Activated CD4-positive, CD25-positive, alpha-beta regulatory T cell (primary cell): ENCODE results near the gene IZUMO1R.
"Not testable (repeated sequence)": the region's sequence is repeated elsewhere in the genome, so short reads cannot be mapped to it uniquely, and the experiment has no call there.

ENCODE experiments used
- DNase-seq, 4 experiments: peaks; one replicate each; lab custom pipeline; 2025; lab: John Stamatoyannopoulos, UW

Gene IZUMO1R

DNA sequence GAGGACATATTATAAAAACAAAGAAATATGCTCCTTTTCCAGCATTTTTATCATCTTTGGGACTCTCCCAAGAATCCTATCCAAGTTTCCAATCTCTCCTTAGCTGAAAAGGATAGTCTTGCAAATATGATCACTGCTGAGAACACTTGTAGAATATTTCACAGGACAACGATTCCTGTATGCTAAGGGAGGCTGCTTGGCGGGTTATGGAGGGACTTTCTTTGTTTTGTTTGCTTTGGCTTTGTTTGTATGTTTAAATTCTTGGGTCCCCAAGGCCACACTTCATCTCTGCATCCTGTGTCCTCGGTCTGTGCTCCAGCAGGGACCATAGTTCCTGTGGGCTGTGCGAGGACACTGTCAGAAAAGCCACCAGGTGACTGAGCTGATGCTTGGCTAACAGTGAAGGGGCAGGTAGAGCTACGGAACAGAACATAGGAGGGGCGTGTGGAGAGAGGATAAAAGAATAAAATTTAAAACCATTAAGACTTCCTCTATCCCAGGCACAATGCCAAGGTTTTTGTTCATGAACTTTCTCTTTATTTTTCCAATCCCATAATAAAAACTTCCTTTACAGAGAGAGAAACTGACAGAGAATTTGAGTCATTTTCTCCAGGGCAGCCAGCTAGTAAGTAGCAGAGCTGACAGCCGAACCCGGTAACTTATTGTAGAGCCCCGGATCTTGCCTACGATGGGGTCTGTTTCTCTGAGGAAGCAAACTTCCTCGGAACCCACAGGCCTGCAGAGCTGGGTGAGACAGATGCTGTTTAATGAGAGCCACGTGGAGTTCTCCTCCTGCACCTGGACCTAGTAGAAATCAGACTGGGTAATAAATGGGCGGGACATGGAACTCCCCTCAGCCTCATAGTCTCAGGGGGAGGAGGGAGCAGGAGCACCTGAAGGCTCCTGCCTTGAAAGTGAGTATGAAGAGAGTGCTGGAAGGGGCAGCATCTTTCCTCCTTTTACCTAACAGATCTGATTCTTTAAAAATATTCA lies at the start of gene IZUMO1R:
Gene IZUMO1R (plus strand): TSS at position 615 of the 993 bp plus-strand sequence. CDS start 1,057 bp downstream, outside the sequence.
- DNase-seq: no peak

DNA sequence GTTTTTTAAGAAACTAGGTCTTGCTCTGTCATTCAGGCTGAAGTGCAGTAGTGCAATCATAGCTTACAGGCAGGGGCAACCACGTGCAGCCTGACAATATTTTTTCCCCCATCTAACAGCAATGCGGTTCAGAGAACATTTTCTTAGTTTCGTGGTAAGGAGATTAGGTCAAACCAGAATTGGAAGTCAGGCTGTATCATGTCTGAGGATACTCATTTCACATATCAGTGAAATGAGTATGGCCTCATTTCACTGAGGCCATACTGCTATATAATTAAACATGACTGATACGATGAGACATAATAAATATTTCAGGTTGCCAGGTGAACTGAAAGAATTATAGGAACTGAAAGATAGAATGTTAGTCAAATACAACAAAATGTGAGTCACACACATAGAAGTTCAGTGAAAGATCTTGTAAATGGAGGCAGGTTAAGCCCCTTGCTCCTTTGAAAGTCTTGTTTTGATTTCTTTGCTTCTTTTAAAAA lies 32.5 kb upstream of the IZUMO1R start:
- no peak for DNase-seq

DNA sequence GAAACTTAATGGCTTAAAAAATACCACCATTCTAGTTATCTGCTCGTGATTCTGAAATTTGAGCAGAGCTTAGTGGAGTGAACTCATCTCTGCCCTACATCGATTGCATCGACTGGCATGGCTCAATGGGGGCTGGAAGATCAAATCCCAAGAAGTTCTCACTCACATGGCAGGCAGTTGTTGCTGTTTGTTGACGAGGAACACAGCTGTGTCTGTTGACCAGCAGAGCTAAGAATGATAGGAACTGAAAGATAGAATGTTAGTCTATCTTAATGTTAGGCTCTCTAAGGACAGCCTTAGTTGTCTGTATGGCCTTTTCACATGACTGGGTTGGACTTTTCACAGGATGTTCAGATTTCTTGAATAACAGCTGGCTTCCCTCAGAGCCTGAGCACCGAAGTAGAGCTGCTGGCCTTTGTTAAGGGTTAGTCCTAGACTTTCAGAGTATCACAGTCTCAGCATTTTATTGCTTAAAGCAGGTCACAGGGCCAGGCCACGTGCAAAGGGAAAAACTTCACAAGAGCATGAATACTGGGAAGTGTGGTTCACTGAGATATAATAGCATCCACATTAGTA lies 31.6 kb upstream of the IZUMO1R start:
- no peak for DNase-seq

DNA sequence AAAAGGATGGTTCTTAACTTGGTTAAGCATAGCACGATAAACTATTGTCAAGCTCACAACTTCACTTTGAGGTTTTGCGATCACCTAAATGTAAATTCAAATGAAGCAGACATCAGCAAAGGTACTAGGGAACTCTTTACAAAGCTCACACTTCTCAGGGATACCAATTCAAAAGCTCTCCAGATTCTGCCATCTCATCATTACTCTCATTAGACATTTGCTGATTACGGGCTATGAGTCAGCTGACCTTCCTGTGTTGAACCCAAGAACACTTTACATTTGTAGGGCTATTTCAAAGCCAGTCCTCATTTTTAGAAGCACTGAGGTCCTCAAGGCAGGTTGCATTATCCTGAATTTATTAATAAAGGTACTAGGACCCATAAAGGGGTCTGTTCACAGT lies 28.4 kb upstream of the IZUMO1R start:
- no peak for DNase-seq

DNA sequence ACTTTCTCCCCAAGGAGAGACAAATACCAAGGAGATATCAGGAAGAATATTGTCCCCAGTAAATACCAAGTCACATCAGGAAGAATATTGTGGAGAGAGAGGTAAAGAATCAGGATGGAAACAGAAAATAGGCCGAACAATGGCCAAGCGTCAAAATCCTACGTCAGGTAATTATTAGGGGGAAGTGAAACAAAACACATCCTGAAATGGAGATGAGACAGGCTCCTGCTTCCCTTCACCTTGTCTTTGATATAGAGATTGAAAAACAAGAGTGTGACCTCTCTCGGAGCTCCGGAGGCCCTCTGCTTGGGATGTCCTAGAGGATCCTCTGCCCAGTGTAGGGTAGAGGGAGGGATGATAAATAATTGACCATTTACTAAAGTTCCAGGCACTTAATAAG lies 27.4 kb upstream of the IZUMO1R start:
- no peak for DNase-seq

DNA sequence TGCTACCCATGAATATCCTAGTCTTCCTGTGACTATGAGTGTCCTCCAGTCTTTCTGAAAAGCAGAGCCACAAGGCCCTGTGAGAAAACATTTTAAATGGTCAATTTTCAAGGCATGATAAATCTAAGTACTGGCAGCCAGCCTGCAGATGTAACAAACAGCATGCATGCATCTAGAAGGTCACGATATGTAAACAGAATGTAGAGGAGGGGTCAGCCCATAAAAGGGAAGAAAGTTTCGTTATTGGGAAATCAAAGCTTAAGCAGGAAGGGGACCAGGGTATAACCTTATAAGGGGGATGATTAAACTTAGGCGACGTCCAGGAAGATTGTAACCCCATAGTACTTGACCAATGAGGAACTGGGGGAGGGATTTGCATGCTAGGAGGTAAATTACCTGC lies 26.2 kb upstream of the IZUMO1R start:
- DNase-seq: not testable (repeated sequence)

DNA sequence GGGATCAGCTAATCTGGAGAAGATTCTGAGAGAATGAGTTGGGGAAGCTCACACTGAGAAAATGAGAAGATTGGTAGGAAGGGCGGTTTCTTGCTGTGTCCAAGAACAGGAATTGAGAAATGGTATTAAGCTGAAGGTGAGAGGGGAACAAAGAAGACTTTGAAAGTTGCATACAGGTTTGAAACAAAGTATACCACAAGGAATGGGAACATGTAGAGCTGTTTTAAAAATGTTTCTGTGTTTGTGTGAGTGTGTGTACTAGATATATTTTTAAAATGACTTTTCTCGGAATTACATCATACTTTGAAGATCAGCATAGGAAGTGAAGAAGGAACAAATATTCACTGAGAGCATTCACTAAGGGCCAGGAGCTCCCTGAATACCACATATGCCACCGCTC lies 24.4 kb upstream of the IZUMO1R start:
- DNase-seq: no peak

DNA sequence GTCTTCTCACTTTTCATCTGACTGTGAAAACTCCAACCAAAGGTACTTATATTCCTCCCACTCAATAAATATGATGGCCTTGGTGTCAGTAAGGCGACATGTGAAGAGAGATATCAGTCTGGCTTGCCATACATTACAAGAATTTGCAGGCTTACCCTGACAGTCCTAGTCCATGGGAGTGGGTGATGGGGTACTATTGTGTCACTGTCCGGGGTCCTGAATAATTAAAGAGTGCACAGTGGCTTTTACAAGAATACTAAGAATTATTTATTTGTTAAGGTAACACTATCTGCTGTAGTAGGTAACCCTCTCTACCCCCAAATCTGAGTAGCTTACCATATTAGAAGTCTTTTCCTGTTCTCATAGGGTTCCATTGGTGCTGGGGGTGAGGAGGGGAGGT lies 23.1 kb upstream of the IZUMO1R start:
- no peak for DNase-seq

DNA sequence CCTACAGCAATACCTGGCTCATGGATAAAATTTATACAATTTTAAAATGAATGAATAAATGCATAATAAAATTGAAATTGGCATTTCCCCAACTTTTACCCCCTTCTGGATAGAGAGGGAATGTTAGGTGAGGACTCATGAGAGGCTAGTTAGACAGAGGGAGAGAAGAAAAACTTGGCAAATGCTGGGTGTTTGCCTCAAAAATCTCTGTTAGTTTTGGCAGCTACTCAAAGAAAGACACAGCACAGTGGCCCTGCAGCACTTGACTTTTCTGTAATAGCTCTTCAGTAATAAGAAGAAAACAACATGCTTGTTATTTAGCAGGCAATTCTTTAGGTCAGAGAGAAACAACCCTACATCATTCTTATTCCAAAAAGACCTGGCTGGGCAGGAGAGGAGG lies 20.7 kb upstream of the IZUMO1R start:
- no peak for DNase-seq

DNA sequence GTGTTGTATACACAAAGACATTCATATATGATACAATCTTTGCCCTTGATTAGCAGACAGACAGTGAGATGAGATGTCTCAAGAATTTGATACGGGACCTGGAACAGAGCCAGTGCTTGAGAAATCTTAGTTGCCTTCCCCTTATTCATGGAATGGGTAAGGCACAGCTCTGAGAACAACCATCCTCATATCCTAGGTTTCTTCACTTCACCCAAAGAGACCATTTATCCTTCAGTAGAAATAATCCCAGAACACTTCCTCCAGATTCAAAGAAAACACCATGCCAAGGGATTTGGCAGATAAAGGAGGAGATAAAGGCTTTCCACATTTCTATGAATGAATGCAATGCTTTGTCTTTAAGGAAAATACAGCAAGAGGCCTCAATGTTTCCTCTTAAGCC lies 8.8 kb upstream of the IZUMO1R start:
- DNase-seq: no peak

DNA sequence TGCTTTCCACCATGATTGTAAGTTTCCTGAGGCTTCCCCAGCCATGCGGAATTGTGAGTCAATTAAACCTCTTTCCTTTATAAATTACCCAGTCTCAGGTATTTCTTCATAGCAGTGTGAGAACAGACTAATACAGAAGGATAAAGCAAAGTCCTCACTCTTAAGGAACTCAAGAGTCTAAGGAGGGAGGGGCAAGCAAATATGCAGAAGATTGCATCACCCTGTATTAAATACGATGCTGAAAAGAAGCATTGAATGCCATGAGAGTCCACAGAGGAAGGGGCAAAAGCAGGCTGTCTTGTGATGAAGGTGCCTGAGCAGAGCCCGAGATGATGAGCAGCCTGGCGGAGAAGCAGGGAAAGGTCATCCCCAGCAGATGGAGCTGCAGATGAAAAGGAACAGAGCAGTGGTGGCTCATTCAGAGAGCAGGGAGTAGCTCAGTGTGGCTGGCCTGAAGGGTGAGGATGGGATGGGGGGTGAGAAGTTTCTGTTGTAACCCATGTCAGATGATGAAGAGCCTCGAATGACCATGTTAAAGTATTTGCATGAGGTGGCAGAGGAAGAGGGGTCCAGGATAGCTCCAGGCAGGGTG lies 6.3 kb upstream of the IZUMO1R start:
- DNase-seq: no peak

DNA sequence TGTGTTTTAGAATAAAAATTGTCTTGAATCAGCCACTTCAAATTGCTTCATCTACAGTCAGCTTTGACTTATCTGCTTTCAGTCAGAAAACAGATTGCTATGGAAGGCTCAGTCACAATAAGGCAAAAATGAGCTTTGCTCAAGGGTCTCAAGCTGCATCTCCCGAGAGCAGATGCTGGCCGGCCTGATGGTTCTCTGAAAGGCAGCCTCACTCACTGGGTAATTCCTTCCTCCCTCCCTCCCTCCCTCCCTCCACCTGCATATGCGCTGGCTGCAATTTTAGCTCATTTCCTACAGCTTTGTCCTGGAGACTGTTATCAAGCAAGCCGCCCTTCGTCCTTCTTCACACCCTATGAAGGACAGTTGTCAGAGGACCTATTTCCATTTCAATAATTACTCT lies 1.6 kb upstream of the IZUMO1R start:
- DNase-seq: no peak

DNA sequence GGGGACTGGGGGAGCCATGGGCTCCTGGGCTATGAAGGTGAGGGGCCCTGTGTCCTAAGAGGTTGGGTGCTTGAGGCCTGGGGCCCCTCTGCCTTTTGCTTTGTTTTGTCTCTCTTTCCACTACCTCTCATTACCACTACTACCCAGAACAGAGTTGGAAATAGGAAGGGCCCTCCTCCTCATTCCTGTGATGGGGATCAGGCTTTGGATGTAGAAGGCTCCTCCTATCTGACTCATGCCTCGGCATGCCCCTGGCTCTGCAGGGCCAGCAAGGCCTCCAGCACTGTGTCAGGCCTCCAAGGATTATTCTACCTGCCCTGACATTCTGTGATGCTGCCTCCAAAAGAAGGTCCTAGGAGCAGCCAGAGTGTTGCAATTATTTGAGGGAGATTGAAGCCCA lies 766 bp downstream of the IZUMO1R start:
- DNase-seq: no peak

DNA sequence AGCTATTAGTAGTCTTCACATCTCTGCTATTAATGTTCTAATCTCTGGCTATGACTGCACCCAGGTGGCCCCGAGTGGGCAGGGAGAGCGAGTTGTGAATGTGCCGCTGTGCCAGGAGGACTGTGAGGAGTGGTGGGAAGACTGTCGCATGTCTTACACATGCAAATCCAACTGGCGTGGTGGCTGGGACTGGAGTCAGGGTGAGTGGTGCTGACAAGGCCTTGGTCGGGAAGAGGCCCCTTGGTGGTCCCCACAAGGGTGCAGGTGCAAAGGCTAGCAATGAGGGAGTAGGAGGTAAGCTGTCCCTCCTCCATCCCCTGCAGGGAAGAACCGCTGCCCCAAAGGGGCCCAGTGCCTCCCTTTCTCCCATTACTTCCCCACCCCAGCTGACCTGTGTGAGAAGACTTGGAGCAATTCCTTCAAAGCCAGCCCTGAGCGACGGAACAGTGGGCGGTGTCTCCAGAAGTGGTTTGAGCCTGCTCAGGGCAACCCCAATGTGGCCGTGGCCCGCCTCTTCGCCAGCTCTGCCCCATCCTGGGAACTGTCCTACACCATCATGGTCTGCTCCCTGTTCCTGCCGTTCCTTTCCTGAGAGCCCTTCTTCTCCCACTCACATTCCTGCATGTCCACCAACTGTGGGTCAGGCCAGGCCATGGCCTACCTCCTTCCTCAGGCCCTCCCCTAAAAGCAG lies 2.9 kb downstream of the IZUMO1R start:
- DNase-seq: no peak

DNA sequence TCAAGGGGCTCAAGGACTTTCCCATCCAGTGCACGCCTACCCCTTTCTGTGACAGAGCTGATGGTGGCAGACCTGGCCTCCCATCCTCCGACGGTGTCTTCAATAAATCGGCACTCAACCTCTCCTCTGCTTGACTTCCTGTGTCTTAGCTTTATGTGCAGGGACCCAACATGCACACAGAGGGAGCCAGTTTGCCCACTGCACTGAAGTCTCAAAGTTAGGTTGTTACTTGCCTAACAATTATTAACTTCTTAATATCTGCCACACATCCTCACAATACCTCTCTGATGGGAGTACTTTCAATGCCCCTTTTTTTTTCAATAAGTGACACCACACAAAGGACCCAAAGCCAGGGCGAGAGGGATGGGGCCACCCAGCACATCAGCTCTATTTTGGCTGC lies 3.6 kb downstream of the IZUMO1R start:
- no peak for DNase-seq

DNA sequence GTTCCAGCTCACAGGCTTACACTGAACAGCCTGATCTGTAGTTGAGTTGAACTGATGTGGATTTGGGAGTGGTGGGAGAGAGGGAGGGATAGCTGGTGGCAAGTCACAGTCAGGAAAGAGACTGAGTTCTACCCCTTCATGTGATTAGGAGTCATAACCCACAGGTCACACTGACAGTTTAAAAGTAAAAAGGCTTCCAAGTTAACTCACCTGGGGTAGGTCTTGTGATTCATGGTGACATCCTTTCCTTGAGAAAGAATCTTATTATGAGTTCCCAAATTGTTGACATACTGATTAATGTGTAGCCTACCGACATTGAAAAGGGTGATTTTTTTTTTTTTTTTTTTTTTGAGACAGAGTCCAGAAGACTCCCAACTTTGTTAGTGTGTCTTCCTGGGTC lies 5.4 kb downstream of the IZUMO1R start:
- DNase-seq: no peak

DNA sequence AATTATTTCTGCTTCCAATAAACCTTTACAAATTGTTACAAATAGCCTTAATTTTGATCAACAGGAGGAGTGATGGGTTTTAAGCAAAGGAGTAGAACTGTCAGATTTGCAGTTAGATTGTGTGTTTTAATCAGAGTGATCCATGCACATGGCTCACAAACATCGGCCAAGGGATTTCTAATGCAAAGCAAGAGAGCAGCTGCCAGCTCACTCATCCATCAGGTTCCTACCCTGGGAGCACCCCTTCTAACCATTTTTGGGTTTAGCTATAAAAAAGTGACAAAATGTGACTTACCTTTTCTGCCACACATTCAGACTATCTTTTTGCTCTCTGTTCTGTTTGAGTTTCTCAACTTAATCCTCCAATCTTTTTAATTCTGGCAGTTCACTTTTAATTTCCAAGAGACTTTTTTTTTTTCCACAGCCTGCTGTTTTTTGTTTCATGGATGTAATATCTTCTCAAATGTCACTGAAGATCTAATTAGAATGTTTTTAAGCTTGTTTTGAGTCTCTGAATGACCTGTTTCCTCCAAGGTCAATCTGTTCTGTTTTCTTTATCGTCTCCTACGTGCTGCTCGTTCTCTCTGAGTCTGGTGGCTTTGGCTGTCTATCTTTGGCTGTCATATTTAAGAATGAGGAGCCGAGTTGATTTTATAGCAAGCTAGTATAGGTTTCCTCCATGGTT lies 6.0 kb downstream of the IZUMO1R start:
- no peak for DNase-seq

DNA sequence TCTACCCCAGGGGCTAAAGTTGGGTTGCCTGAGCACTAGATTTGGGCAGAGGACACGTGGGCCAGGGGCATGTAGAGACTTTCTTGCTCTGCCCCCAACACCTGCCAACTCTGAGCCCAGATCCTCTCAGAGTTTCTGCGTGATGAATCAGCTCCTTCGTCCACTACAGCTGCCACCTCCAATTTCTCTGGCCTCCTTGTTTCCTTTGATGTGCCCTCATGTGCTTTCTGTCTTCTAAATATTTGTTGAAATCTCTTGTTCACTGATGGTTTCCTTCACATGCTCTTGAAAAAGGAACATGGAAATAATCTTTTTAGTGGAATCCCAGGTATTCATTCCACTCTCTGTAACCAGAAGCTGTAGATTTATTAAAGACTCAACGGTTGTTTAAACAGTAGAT lies 8.0 kb downstream of the IZUMO1R start:
- no peak for DNase-seq

DNA sequence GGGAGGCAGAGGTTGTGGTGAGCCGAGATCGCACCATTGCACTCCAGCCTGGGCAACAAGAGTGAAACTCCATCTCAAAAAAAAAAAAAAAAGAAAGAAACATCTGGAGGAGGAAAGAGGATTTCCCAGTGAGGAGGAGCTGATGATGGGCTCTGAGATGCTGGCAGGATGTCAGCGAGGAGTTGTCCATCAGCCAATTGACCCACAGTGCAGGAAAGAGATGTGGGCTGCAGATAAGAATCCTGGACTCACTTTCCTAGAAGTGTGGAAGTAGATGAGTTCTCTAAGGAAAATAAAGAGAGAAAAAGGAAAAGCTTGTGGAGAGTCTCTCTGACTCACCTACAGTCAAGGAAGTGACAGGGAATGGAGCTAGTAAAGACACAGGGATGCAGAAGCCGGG lies 9.7 kb downstream of the IZUMO1R start:
- DNase-seq: no peak

DNA sequence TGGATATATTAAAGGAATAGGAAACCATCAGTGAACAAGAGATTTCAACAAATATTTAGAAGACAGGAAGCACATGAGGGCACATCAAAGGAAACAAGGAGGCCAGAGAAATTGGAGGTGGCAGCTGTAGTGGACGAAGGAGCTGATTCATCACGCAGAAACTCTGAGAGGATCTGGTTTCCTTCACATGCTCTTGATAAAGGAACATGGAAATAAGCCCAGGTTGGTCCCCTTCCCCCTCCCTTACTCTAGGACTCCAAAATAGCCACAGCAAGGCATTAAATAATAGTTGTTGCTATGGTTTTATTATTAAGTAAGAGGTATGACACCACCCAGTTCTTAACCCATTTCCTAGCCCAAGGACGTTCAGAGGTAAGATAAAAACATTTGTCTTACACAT lies 11.3 kb downstream of the IZUMO1R start:
- DNase-seq: no peak

DNA sequence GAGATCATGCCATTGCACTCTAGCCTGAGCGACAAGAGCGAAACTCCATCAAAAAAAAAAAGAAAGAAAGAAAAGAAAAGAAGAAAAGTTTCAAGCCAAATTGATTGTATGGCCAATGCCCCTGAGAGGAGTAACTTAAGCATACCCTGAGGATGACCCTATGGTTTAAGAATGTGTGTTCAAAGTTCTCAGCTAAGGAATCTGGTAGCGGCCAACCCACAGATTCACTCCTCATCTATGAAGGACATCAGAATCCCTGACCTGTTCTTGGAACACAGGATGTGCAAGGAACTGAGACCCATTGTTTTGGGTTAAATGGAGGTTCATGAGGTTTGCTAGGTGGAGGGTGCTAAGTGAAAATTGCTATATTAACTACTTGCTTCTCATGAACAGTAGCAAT lies 18.1 kb downstream of the IZUMO1R start:
- DNase-seq: no peak

DNA sequence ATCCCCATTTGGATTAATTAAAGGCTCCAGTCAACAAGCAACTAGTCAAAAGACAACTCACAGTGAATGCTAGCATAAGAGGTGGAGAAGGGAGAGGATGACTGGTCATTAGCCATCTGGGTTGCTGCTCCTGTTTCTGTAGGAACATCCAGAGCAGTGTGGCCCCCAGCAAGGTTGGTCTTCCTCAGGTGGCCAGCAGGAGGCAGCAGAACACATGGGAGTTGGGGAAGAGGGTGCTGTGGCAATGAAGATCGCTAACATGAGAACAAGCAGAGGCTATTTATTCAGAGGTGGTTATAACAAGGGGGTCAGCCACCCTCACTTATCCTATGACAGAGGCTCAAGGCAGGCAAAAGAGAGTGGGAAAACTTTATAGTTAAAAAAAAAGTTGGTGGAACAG lies 21.3 kb downstream of the IZUMO1R start:
- DNase-seq: no peak
